Liver (tissue), 3 donors: ENCODE measurements around the gene PWWP2B.

Experiments used
- FOXA1 ChIP-seq: IDR thresholded peaks from 2 replicates; pipeline ENCODE4 v1.6.1; 2016; ENCODE audit warnings: antibody characterized with exemption
- GABPA ChIP-seq, 2 donors: IDR thresholded peaks in 1 of 2; conservative IDR thresholded peaks in 1 of 2; 2 replicates each; pipeline ENCODE4 v1.6.1; 2016; ENCODE audit warnings: antibody characterized with exemption in 2 of 2, mild to moderate bottlenecking in 1 of 2, moderate library complexity in 1 of 2
- HNF4A ChIP-seq, 2 donors: conservative IDR thresholded peaks; 2 replicates each; pipeline ENCODE4 v1.6.1; 2016; ENCODE audit warnings: antibody characterized with exemption in 2 of 2, mild to moderate bottlenecking in 2 of 2
- HNF4G ChIP-seq: IDR thresholded peaks from 2 replicates; pipeline ENCODE4 v1.6.1; 2016; ENCODE audit warnings: antibody characterized with exemption
- JUND ChIP-seq, 2 donors: IDR thresholded peaks; 2 replicates each; pipeline ENCODE4 v1.6.1; 2016; ENCODE audit warnings: antibody characterized with exemption in 2 of 2
- RAD21 ChIP-seq, 2 donors: IDR thresholded peaks; 2 replicates each; pipeline ENCODE4 v1.6.1; 2016; ENCODE audit warnings: antibody characterized with exemption in 2 of 2, mild to moderate bottlenecking in 2 of 2
- SP1 ChIP-seq: IDR thresholded peaks from 2 replicates; pipeline ENCODE4 v1.6.1; 2018; ENCODE audit warnings: antibody characterized with exemption, mild to moderate bottlenecking
- TAF1 ChIP-seq: conservative IDR thresholded peaks from 2 replicates; pipeline ENCODE4 v1.6.1; 2016; ENCODE audit warnings: antibody characterized with exemption, mild to moderate bottlenecking
- YY1 ChIP-seq: IDR thresholded peaks from 2 replicates; pipeline ENCODE4 v1.6.1; 2016; ENCODE audit warnings: antibody characterized with exemption, mild to moderate bottlenecking
- TF ChIP-seq, protein P1 (sequence below): IDR thresholded peaks from 2 replicates; pipeline ENCODE4 v1.6.1; 2016; ENCODE audit warnings: antibody characterized with exemption, mild to moderate bottlenecking
- TF ChIP-seq, protein P2 (sequence below): fragments of 150-350 bp; IDR thresholded peaks from 2 replicates; pipeline ENCODE4 v1.5.1; 2017; ENCODE audit warnings: improper control_type of control experiment, low read depth, low read length; ENCODE audit not compliant: missing input control
- TF ChIP-seq, protein P3 (sequence below): IDR thresholded peaks from 2 replicates; pipeline ENCODE4 v1.6.1; 2016; ENCODE audit warnings: antibody characterized with exemption
- TF ChIP-seq, protein P4 (sequence below): IDR thresholded peaks from 2 replicates; pipeline ENCODE4 v1.6.1; 2016; ENCODE audit warnings: antibody characterized with exemption
- TF ChIP-seq, protein P5 (sequence below): IDR thresholded peaks from 2 replicates; pipeline ENCODE4 v1.6.1; 2016; ENCODE audit warnings: antibody characterized with exemption
- donor health status: healthy.
- donor health status: healthy.

DNA sequence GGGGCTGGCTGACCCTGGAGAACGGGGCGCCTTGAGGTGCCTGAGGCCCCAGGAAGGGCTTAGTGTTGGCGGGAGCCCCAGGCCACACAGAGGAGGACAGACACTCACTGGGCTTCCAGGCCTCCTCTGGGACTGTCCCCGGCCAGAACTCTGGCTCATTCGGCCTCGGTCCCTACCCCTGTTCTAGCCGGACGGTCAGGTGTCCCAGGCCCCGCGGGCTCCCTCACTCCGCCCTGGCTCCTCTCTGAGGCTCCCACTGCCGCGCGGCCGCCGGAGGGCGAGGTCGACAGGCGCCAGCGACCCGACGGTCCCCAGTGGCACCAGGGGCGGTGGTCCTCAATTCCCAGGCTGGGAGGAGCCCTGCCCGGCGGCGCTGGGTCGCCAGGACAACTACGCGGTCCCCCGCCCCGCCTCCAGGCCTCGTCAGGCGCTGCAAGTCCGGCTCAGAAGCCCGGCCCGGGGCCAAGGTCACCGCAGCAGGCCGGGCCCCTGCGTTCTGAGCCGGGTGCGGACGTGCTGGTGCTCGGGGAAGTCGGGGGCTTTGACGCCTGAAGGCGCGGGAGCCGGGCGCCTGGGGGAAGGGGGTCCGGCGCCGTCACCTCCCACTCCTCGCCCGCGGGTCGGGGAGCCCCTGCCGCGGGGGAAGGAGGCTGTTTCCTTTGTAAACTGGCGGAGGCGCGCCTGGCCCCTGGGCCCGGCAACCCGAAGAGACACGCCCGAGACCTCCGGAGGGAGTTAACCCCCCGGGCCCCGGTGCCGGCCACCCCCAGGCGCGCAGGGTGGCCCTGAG lies 1.1 kb upstream of the PWWP2B start:
- TF ChIP-seq, protein P1, sequence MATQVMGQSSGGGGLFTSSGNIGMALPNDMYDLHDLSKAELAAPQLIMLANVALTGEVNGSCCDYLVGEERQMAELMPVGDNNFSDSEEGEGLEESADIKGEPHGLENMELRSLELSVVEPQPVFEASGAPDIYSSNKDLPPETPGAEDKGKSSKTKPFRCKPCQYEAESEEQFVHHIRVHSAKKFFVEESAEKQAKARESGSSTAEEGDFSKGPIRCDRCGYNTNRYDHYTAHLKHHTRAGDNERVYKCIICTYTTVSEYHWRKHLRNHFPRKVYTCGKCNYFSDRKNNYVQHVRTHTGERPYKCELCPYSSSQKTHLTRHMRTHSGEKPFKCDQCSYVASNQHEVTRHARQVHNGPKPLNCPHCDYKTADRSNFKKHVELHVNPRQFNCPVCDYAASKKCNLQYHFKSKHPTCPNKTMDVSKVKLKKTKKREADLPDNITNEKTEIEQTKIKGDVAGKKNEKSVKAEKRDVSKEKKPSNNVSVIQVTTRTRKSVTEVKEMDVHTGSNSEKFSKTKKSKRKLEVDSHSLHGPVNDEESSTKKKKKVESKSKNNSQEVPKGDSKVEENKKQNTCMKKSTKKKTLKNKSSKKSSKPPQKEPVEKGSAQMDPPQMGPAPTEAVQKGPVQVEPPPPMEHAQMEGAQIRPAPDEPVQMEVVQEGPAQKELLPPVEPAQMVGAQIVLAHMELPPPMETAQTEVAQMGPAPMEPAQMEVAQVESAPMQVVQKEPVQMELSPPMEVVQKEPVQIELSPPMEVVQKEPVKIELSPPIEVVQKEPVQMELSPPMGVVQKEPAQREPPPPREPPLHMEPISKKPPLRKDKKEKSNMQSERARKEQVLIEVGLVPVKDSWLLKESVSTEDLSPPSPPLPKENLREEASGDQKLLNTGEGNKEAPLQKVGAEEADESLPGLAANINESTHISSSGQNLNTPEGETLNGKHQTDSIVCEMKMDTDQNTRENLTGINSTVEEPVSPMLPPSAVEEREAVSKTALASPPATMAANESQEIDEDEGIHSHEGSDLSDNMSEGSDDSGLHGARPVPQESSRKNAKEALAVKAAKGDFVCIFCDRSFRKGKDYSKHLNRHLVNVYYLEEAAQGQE, result no peak
- TF ChIP-seq, protein P2, sequence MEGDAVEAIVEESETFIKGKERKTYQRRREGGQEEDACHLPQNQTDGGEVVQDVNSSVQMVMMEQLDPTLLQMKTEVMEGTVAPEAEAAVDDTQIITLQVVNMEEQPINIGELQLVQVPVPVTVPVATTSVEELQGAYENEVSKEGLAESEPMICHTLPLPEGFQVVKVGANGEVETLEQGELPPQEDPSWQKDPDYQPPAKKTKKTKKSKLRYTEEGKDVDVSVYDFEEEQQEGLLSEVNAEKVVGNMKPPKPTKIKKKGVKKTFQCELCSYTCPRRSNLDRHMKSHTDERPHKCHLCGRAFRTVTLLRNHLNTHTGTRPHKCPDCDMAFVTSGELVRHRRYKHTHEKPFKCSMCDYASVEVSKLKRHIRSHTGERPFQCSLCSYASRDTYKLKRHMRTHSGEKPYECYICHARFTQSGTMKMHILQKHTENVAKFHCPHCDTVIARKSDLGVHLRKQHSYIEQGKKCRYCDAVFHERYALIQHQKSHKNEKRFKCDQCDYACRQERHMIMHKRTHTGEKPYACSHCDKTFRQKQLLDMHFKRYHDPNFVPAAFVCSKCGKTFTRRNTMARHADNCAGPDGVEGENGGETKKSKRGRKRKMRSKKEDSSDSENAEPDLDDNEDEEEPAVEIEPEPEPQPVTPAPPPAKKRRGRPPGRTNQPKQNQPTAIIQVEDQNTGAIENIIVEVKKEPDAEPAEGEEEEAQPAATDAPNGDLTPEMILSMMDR, result no peak
- TF ChIP-seq RAD21 (IDR thresholded peaks at IDR 0.05) (no peak), TAF1 (no peak), HNF4G (no peak), YY1 (no peak), FOXA1 (no peak), HNF4A (conservative IDR thresholded peaks at IDR 0.05) (peak in 1 of 2 donors; percentile 34), GABPA (IDR thresholded peaks at IDR 0.05 in 1 of 2, conservative IDR thresholded peaks at IDR 0.05 in 1 of 2) (no peak), JUND (IDR thresholded peaks at IDR 0.05) (no peak), SP1 (peak; percentile 49)
- TF ChIP-seq, protein P3, sequence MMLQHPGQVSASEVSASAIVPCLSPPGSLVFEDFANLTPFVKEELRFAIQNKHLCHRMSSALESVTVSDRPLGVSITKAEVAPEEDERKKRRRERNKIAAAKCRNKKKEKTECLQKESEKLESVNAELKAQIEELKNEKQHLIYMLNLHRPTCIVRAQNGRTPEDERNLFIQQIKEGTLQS, result no peak
- TF ChIP-seq, protein P4, sequence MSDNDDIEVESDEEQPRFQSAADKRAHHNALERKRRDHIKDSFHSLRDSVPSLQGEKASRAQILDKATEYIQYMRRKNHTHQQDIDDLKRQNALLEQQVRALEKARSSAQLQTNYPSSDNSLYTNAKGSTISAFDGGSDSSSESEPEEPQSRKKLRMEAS, result no peak
- TF ChIP-seq, protein P5, sequence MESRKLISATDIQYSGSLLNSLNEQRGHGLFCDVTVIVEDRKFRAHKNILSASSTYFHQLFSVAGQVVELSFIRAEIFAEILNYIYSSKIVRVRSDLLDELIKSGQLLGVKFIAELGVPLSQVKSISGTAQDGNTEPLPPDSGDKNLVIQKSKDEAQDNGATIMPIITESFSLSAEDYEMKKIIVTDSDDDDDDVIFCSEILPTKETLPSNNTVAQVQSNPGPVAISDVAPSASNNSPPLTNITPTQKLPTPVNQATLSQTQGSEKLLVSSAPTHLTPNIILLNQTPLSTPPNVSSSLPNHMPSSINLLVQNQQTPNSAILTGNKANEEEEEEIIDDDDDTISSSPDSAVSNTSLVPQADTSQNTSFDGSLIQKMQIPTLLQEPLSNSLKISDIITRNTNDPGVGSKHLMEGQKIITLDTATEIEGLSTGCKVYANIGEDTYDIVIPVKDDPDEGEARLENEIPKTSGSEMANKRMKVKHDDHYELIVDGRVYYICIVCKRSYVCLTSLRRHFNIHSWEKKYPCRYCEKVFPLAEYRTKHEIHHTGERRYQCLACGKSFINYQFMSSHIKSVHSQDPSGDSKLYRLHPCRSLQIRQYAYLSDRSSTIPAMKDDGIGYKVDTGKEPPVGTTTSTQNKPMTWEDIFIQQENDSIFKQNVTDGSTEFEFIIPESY, result no peak
